Effector CD4-positive, alpha-beta T cell (primary cell): Measurements from ENCODE around the gene GRIK4.

Experiments used
- DNase-seq: peaks from one replicate; pipeline ENCODE4 v3.0.0-alpha.2; 2020

The GRIK4 gene

GRCh38 chr11:120712014-120712413, 200.5 kb downstream of the GRIK4 start:
- no peak for DNase-seq

- DNase-seq, result no peak
Measured at GRCh38 chr11:120712881-120713280, 201.3 kb downstream of the GRIK4 start.

- DNase-seq, result no peak
Measured at GRCh38 chr11:120713296-120713695, 201.7 kb downstream of the GRIK4 start.

- DNase-seq, result no peak
Measured at GRCh38 chr11:120714438-120714837, 202.9 kb downstream of the GRIK4 start.

GRCh38 chr11:120715239-120715638, 203.7 kb downstream of the GRIK4 start:
- DNase-seq, result no peak

GRCh38 chr11:120717042-120717441, 205.5 kb downstream of the GRIK4 start:
- DNase-seq, result no peak

GRCh38 chr11:120717623-120718022, 206.1 kb downstream of the GRIK4 start:
- DNase-seq, result no peak

GRCh38 chr11:120718171-120718570, 206.6 kb downstream of the GRIK4 start:
- DNase-seq, result no peak

- no peak for DNase-seq
Measured at GRCh38 chr11:120719348-120719747, 207.8 kb downstream of the GRIK4 start.

- DNase-seq, result no peak
Measured at GRCh38 chr11:120720760-120721159, 209.2 kb downstream of the GRIK4 start.

- no peak for DNase-seq
Measured at GRCh38 chr11:120722524-120722923, 211.0 kb downstream of the GRIK4 start.

GRCh38 chr11:120723751-120724150, 212.2 kb downstream of the GRIK4 start:
- no peak for DNase-seq

GRCh38 chr11:120727752-120728151, 216.2 kb downstream of the GRIK4 start:
- DNase-seq, result no peak

- DNase-seq, result no peak
Measured at GRCh38 chr11:120735035-120735434, 223.5 kb downstream of the GRIK4 start.

GRCh38 chr11:120738516-120739046, 227.0 kb downstream of the GRIK4 start:
- no peak for DNase-seq

GRCh38 chr11:120739780-120740179, 228.2 kb downstream of the GRIK4 start:
- DNase-seq, result no peak

GRCh38 chr11:120740380-120740779, 228.8 kb downstream of the GRIK4 start:
- no peak for DNase-seq

- DNase-seq, result no peak
Measured at GRCh38 chr11:120744016-120744994, 232.8 kb downstream of the GRIK4 start.

- no peak for DNase-seq
Measured at GRCh38 chr11:120746376-120746775, 234.8 kb downstream of the GRIK4 start.

- DNase-seq, result no peak
Measured at GRCh38 chr11:120746836-120747609, 235.5 kb downstream of the GRIK4 start.

- no peak for DNase-seq
Measured at GRCh38 chr11:120747850-120748814, 236.6 kb downstream of the GRIK4 start.

GRCh38 chr11:120749395-120749794, 237.8 kb downstream of the GRIK4 start:
- no peak for DNase-seq
